DND-41 (cell line): ENCODE measurements around the gene SLC35E2B.

Experiments
- ATAC-seq: fragments of 200-7000 bp; cut with Tn5 transposase; 3 replicates; pipeline ENCODE4 v1.9.1; 2021; ENCODE audit warnings: low read depth; ENCODE audit not compliant: insufficient read depth
- DNase-seq: peaks from one replicate; pipeline ENCODE4 v3.0.0-alpha.2; 2020
- H2AFZ ChIP-seq: 2 replicates; pipeline ENCODE4 v1.6.0; 2012; ENCODE audit warnings: low read depth, low read length
- H3K27ac ChIP-seq: 2 replicates; pipeline ENCODE4 v1.5.1; 2012; ENCODE audit warnings: low read length, inconsistent platforms
- H3K27me3 ChIP-seq: fragments of 200-600 bp; sonication (generic); 2 replicates; pipeline ENCODE4 v1.6.0; 2012; ENCODE audit warnings: low read length, mild to moderate bottlenecking, inconsistent platforms; ENCODE audit not compliant: insufficient read depth, poor library complexity
- H3K36me3 ChIP-seq: 2 replicates; pipeline ENCODE4 v1.5.1; 2012; ENCODE audit warnings: low read length, inconsistent platforms; ENCODE audit not compliant: insufficient read depth
- H3K4me1 ChIP-seq: 2 replicates; pipeline ENCODE4 v1.5.1; 2012; ENCODE audit warnings: mild to moderate bottlenecking, low read length; ENCODE audit not compliant: insufficient read depth
- H3K4me2 ChIP-seq: 2 replicates; pipeline ENCODE4 v1.6.0; 2012; ENCODE audit warnings: mild to moderate bottlenecking, moderate library complexity, low read length, inconsistent platforms; ENCODE audit not compliant: insufficient read depth
- H3K4me3 ChIP-seq, 2 experiments: fragments of 200-600 bp in 1 of 2; shearing (Covaris generic) in 1 of 2; 2 replicates each; pipeline ENCODE4 v1.5.1; 2012 to 2016; ENCODE audit warnings: inconsistent platforms in 2 of 2, low read length in 2 of 2, mild to moderate bottlenecking in 2 of 2, low read depth in 1 of 2, moderate library complexity in 1 of 2
- H3K79me2 ChIP-seq: 2 replicates; pipeline ENCODE4 v1.6.0; 2012; ENCODE audit warnings: low read length, inconsistent platforms; ENCODE audit not compliant: insufficient read depth
- H3K9ac ChIP-seq: 2 replicates; pipeline ENCODE4 v1.6.0; 2012; ENCODE audit warnings: low read depth, mild to moderate bottlenecking, inconsistent platforms, low read length, moderate library complexity
- H3K9me3 ChIP-seq: 2 replicates; pipeline ENCODE4 v1.5.1; 2012; ENCODE audit warnings: low read length, moderate library complexity, mild to moderate bottlenecking, inconsistent platforms; ENCODE audit not compliant: insufficient read depth, severe bottlenecking
- H4K20me1 ChIP-seq: 2 replicates; pipeline ENCODE4 v1.6.0; 2012; ENCODE audit warnings: low read length; ENCODE audit not compliant: insufficient read depth
- EZH2 ChIP-seq: IDR thresholded peaks from 3 replicates; pipeline ENCODE4 v1.6.1; 2012; ENCODE audit warnings: borderline replicate concordance, low read depth, mild to moderate bottlenecking, moderate library complexity, low read length, inconsistent platforms; ENCODE audit not compliant: severe bottlenecking
- TF ChIP-seq, protein P1 (sequence below): IDR thresholded peaks from 2 replicates; pipeline ENCODE4 v1.5.1; 2012; ENCODE audit warnings: borderline replicate concordance, low read length, moderate library complexity, mild to moderate bottlenecking; ENCODE audit not compliant: poor library complexity, severe bottlenecking; ENCODE audit errors: extremely low read depth

SLC35E2B gene

DNA sequence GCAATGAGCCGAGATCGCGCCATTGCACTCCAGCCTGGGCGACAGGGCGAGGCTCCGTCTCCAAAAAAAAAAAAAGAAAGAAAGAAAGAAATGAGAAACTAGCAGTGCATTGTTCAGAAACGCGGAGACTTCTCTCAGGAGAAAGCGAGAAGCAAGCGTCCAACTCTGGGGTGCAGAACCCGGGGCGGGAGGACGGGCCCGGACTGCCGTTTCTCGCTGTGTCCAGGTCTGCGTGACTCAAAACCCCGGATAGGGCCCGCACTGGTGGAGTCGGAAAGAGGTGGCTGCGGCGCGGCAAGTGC is 77.7 kb downstream of the SLC35E2B start:
- H4K20me1 ChIP-seq = peaks cover 31% of the 10 kb centered on the region
- no peaks in the 10 kb centered on the region for H3K9me3 ChIP-seq
- TF ChIP-seq, protein P1, sequence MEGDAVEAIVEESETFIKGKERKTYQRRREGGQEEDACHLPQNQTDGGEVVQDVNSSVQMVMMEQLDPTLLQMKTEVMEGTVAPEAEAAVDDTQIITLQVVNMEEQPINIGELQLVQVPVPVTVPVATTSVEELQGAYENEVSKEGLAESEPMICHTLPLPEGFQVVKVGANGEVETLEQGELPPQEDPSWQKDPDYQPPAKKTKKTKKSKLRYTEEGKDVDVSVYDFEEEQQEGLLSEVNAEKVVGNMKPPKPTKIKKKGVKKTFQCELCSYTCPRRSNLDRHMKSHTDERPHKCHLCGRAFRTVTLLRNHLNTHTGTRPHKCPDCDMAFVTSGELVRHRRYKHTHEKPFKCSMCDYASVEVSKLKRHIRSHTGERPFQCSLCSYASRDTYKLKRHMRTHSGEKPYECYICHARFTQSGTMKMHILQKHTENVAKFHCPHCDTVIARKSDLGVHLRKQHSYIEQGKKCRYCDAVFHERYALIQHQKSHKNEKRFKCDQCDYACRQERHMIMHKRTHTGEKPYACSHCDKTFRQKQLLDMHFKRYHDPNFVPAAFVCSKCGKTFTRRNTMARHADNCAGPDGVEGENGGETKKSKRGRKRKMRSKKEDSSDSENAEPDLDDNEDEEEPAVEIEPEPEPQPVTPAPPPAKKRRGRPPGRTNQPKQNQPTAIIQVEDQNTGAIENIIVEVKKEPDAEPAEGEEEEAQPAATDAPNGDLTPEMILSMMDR = no peak
- no peak for TF ChIP-seq EZH2
- H3K4me3 ChIP-seq = peak overlapping the region; percentile 68 to 99; a peak in 3 of 4 replicates
- ATAC-seq (no peak), DNase-seq (no peak)
- H3K27ac ChIP-seq = peak overlapping the region; percentile 63
- peaks cover 38% of the 10 kb centered on the region for H3K4me1 ChIP-seq
- H3K9ac ChIP-seq = peak overlapping the region; percentile 100
- peaks cover 32% of the 10 kb centered on the region for H3K79me2 ChIP-seq
- peak overlapping the region; percentile 80 for H2AFZ ChIP-seq
- H3K27me3 ChIP-seq = no peaks in the 10 kb centered on the region
- peak overlapping the region; percentile 85 for H3K4me2 ChIP-seq
- H3K36me3 ChIP-seq = peaks cover 21% of the 10 kb centered on the region

DNA sequence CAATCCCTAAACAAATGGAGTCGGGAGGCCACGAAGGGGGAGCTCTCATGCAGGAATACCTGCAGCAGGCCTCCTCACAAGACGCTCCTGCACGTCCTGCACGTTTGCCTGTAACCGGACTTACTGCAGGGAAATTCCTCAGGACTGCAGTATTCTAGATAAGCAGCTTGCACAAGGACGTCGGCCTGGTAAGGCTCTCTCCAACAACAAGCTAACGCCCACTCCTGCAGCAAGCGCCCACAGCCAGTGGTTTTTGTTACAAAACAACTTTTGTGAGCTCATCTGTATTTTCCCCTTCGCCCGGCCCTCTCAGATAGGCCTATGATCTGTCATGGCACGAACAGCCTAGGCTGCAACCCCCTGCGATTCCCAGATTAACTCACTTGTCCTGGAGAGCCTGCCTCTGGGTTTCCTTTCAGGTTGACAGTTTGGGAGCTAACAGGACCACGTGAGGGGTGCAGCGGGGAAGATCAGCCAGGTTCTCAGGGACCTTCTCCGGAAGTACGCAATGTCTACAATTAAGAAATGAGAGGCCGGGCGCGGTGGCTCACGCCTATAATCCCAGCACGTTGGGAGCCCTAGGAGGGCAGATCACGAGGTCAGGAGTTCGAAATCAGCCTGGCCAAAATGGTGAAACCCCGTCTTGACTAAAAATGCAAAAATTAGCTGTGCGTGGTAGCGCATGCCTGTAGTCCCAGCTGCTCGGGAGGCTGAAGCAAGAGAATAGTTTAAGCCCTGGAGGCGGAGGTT is 78.2 kb downstream of the SLC35E2B start:
- Histone ChIP-seq H3K27ac (peak overlapping the region; percentile 63), H3K4me2 (peak overlapping the region; percentile 85), H3K36me3 (peaks cover 20% of the 10 kb centered on the region), H3K9me3 (no peaks in the 10 kb centered on the region), H3K79me2 (peaks cover 32% of the 10 kb centered on the region), H4K20me1 (peaks cover 31% of the 10 kb centered on the region), H3K9ac (peak overlapping the region; percentile 100), H3K4me3 (peak overlapping the region; percentile 68 to 99; a peak in 3 of 4 replicates), H3K4me1 (peaks cover 38% of the 10 kb centered on the region), H3K27me3 (no peaks in the 10 kb centered on the region), H2AFZ (peak overlapping the region; percentile 80)
- no peak for DNase-seq
- ATAC-seq = no peak
- TF ChIP-seq EZH2 = no peak
- TF ChIP-seq, protein P1 = no peak

DNA sequence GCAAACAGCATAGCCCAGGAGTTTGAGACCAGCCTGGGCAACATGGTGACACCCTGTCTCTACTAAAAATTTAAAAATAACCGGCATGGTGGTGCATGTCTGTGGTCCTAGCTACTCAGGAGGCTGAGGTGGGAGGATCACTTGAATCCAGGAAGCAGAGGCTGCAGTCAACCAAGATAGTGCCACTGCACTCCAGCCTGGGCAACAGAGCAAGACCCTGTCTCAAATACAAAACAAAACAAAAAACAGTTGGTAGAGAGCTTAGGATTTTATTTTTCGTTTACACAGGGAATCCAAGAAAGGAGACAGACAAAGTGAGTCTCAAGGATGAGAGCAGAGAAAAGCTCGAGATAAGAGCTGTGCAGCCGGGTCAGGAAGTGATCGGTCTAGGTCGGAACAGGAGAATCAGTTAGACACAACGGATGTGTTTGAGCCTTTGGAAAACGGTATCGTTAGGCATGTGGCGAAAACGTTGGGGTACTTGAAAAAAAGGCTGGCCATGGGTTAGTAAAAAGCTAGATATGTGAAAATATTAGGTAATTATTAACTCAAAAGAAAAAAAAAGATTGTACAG is 79.0 kb downstream of the SLC35E2B start:
- Histone ChIP-seq H3K9ac (peak overlapping the region; percentile 100), H3K79me2 (peaks cover 32% of the 10 kb centered on the region), H3K36me3 (peaks cover 18% of the 10 kb centered on the region), H3K4me2 (peak overlapping the region; percentile 85; the same call in 1 of the 2 replicates), H4K20me1 (peaks cover 30% of the 10 kb centered on the region), H3K27me3 (no peaks in the 10 kb centered on the region), H2AFZ (no peak overlapping the region), H3K9me3 (no peaks in the 10 kb centered on the region), H3K4me3 (peak overlapping the region in 1 of 2 experiments; percentile 99; a peak in 1 of 4 replicates), H3K4me1 (peaks cover 38% of the 10 kb centered on the region), H3K27ac (no peak overlapping the region)
- ATAC-seq (no peak), DNase-seq (no peak)
- TF ChIP-seq, protein P1 = no peak
- no peak for TF ChIP-seq EZH2
